ENCODE results near the gene ABCB10.
A peak's percentile ranks its signal among the peaks of the same experiment; 100 is the strongest.
"Not testable (repeated sequence)": the region's sequence is repeated elsewhere in the genome, so short reads cannot be mapped to it uniquely, and the experiment has no call there.

Gene ABCB10

GRCh38 chr1:229558460-229559335 lies at the start of gene ABCB10:
Gene ABCB10 (minus strand): TSS chr1:229558707. CDS start chr1:229558652, 55 bp downstream.
- DNase-seq (ENCODE audit: low spot score), result peak; percentile 92

GRCh38 chr1:229607370-229607769 lies 48.9 kb upstream of the ABCB10 start:
- DNase-seq (ENCODE audit: low spot score), result no peak

GRCh38 chr1:229603371-229604005 lies 45.0 kb upstream of the ABCB10 start:
- DNase-seq (ENCODE audit: low spot score), result no peak

GRCh38 chr1:229600229-229600628 lies 41.7 kb upstream of the ABCB10 start:
- DNase-seq (ENCODE audit: low spot score), result no peak

- no peak for DNase-seq (ENCODE audit: low spot score)
These were observed 40.9 kb upstream of the ABCB10 start for GRCh38 chr1:229599218-229599954.

GRCh38 chr1:229597877-229598276 lies 39.4 kb upstream of the ABCB10 start:
- no peak for DNase-seq (ENCODE audit: low spot score)

GRCh38 chr1:229596925-229597699 lies 38.6 kb upstream of the ABCB10 start:
- no peak for DNase-seq (ENCODE audit: low spot score)

GRCh38 chr1:229595876-229596275 lies 37.4 kb upstream of the ABCB10 start:
- DNase-seq (ENCODE audit: low spot score), result not testable (repeated sequence)

- DNase-seq (ENCODE audit: low spot score), result no peak
These were observed 35.9 kb upstream of the ABCB10 start for GRCh38 chr1:229594227-229595008.

- no peak for DNase-seq (ENCODE audit: low spot score)
These were observed 35.3 kb upstream of the ABCB10 start for GRCh38 chr1:229593800-229594199.

GRCh38 chr1:229590119-229590518 lies 31.6 kb upstream of the ABCB10 start:
- no peak for DNase-seq (ENCODE audit: low spot score)

GRCh38 chr1:229585338-229585737 lies 26.8 kb upstream of the ABCB10 start:
- DNase-seq (ENCODE audit: low spot score), result no peak

GRCh38 chr1:229582715-229583114 lies 24.2 kb upstream of the ABCB10 start:
- DNase-seq (ENCODE audit: low spot score), result no peak

- DNase-seq (ENCODE audit: low spot score), result no peak
These were observed 23.6 kb upstream of the ABCB10 start for GRCh38 chr1:229582011-229582694.

- no peak for DNase-seq (ENCODE audit: low spot score)
These were observed 23.0 kb upstream of the ABCB10 start for GRCh38 chr1:229581485-229581884.

- no peak for DNase-seq (ENCODE audit: low spot score)
These were observed 20.7 kb upstream of the ABCB10 start for GRCh38 chr1:229579059-229579673.

- DNase-seq (ENCODE audit: low spot score), result no peak
These were observed 19.9 kb upstream of the ABCB10 start for GRCh38 chr1:229578168-229579058.

GRCh38 chr1:229574679-229575442 lies 16.4 kb upstream of the ABCB10 start:
- DNase-seq (ENCODE audit: low spot score), result no peak

Data from hematopoietic multipotent progenitor cell treated with erythropoietin and hydrocortisone succinate and interleukin-3 and kit ligand, for 17 days (in vitro differentiated cells).